Vagina (tissue), 2 donors: Measurements from ENCODE around the gene ST7.

Source experiments
- CTCF ChIP-seq, 3 experiments: fragments of 450-650 bp in 2 of 3; fragments of 200-600 bp in 1 of 3; sonication (generic) in 1 of 3; IDR thresholded peaks; one replicate each; pipeline ENCODE4 v1.5.1; 2017 to 2019; ENCODE audit warnings: antibody characterized with exemption in 3 of 3, mild to moderate bottlenecking in 2 of 3, moderate library complexity in 2 of 3
- POLR2A ChIP-seq, 2 donors: fragments of 450-650 bp; IDR thresholded peaks; one replicate each; pipeline ENCODE4 v1.6.1; 2017; ENCODE audit warnings: antibody characterized with exemption in 2 of 2, mild to moderate bottlenecking in 2 of 2, moderate library complexity in 2 of 2
- POLR2AphosphoS5 ChIP-seq, 2 donors: sonication (generic); formaldehyde crosslinking; IDR thresholded peaks; one replicate each; pipeline ENCODE4 v1.9.0; 2017; ENCODE audit warnings: antibody characterized with exemption in 2 of 2, mild to moderate bottlenecking in 2 of 2, low read depth in 1 of 2; ENCODE audit not compliant: insufficient read depth in 1 of 2

GRCh38 chr7:117172283-117172682 is 219.0 kb downstream of the ST7 start:
- TF ChIP-seq CTCF (IDR thresholded peaks at IDR 0.05) (no peak), POLR2A (IDR thresholded peaks at IDR 0.05) (no peak), POLR2AphosphoS5 (IDR thresholded peaks at IDR 0.05; ENCODE audit: insufficient read depth in 1 of 2, low read depth in 1 of 2) (no peak)
